Endothelial cell of umbilical vein (primary cell): ENCODE results near the gene NR2E3. TPM values are rescaled to one million over a fixed set of nuclear protein-coding genes. Genes with fewer than 3 reads are reported as not detected.

Experiments
- polyA plus RNA-seq, 4 experiments: library from polyadenylated mRNA; depleted of rRNA in 3 of 4; stranded (reverse) in 3 of 4; unstranded in 1 of 4; fragments of >200 nt; gene quantifications; 2 replicates each; pipeline versions ENCODE4 v1.2.1 to v1.2.3, GENCODE V29; 2011 to 2012; ENCODE audit warnings: missing spikeins in 1 of 4
- small RNA-seq: library from RNA; depleted of rRNA; stranded (forward); fragments of <200 nt; gene quantifications from one replicate; pipeline ENCODE3, GENCODE V24; 2012; ENCODE audit warnings: low replicate concordance, low read depth; ENCODE audit not compliant: insufficient read depth, insufficient read length
- total RNA-seq: library from RNA; stranded (reverse); gene quantifications from 2 replicates; pipeline ENCODE4 v1.2.3, GENCODE V29; 2021

Gene NR2E3
- total and polyA plus RNA-seq, 2 donors (not counting 3 experiments of a cell fraction or from before 2014, with no cell fraction given): 0.04 to 0.38 TPM

Small RNA genes within 50 kb of the gene (small RNA-seq; reads per million reads assigned to genes)
- not detected for gene RNA5SP399
